ENCODE data around the gene ARMH2.
"Not testable (repeated sequence)": the region's sequence is repeated elsewhere in the genome, so short reads cannot be mapped to it uniquely, and the experiment has no call there.

DNA sequence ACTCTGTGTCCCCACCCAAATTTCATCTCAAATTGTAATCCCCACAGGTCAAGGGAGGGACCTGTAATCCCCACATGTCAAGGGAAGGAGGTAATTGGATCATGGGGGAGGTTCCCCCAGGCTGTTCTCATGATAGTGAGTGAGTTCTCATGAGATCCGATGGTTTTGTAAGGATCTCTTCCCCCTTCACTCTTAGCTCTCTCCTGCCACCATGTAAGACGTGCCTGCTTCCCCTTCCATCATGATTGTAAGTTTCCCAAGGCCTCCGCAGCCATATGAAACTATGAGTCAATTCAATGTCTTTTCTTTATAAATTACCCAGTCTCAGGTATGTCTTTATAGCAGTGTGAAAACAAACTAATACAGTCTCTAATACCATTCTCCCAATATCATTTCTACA is 47.8 kb downstream of the ARMH2 start:
- not testable (repeated sequence) for TF ChIP-seq POLR2A (IDR thresholded peaks at IDR 0.05)
- TF ChIP-seq, protein P1, sequence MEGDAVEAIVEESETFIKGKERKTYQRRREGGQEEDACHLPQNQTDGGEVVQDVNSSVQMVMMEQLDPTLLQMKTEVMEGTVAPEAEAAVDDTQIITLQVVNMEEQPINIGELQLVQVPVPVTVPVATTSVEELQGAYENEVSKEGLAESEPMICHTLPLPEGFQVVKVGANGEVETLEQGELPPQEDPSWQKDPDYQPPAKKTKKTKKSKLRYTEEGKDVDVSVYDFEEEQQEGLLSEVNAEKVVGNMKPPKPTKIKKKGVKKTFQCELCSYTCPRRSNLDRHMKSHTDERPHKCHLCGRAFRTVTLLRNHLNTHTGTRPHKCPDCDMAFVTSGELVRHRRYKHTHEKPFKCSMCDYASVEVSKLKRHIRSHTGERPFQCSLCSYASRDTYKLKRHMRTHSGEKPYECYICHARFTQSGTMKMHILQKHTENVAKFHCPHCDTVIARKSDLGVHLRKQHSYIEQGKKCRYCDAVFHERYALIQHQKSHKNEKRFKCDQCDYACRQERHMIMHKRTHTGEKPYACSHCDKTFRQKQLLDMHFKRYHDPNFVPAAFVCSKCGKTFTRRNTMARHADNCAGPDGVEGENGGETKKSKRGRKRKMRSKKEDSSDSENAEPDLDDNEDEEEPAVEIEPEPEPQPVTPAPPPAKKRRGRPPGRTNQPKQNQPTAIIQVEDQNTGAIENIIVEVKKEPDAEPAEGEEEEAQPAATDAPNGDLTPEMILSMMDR (IDR thresholded peaks at IDR 0.05), result not testable (repeated sequence)

Measured in esophagus squamous epithelium (tissue), 4 donors.